PFSK-1 (cell line): ENCODE data around the gene MGMT.

Experiments
- POLR2AphosphoS5 ChIP-seq: IDR thresholded peaks from 2 replicates; pipeline ENCODE4 v1.6.1; 2012; ENCODE audit warnings: low read depth, mild to moderate bottlenecking, control low read depth, low read length, moderate library complexity
- REST ChIP-seq, 2 experiments: IDR thresholded peaks; 2 replicates each; pipeline versions ENCODE4 v1.6.1 to v1.8.0; 2011 to 2012; ENCODE audit warnings: low read depth in 2 of 2, low read length in 2 of 2, control low read depth in 1 of 2, inconsistent platforms in 1 of 2, mild to moderate bottlenecking in 1 of 2, moderate library complexity in 1 of 2; ENCODE audit not compliant: insufficient read depth in 1 of 2
- TAF1 ChIP-seq: IDR thresholded peaks from 2 replicates; pipeline ENCODE4 v1.6.1; 2012; ENCODE audit warnings: low read length, control low read depth, borderline replicate concordance; ENCODE audit not compliant: insufficient read depth

DNA sequence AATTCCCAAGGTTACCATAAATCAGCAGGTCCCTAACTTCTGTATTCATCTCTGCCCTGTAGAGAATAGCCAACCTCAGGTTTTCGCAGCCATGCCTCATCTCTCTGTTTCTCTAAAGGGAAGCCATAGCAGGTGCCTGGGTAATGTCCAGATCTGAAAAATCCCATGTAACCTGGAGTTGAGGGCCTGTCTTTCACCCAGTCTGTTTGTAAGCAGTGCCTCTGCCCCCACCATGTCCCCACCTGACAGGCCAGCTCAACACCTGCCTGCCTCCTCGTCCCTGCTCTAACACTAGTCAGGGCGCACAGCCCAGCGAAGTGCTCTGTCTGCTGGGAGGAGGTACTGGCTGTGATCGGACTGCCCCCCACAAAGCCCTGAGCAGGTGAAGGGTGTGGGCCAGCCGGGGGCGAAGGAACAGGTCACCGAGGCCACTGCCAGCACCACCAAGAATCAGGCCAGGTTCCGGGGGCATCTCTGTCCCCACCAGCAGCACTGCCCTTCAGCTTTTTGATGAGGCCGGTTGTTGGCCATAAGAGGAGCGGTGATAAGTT, 210.4 kb downstream of the MGMT start:
- TF ChIP-seq POLR2AphosphoS5 (no peak), TAF1 (no peak), REST (IDR thresholded peaks at IDR 0.05; ENCODE audit: insufficient read depth in 1 of 2, low read depth in 2 of 2, low read length in 2 of 2) (no peak)
